Activated CD8-positive, alpha-beta T cell treated with anti-CD3 and anti-CD28 coated beads, Interleukin-2, amount 10 ng/mL, durations not matched to agents 7 days and 5 days (primary cell): Measurements from ENCODE around the gene SMIM20. TPM values are rescaled to one million over a fixed set of nuclear protein-coding genes. Genes with fewer than 3 reads are reported as not detected.

ENCODE experiments used
- ATAC-seq: fragments of 150-1000 bp; cut with Tn5 transposase; one replicate; pipeline ENCODE4 v1.10.0; 2021; ENCODE audit warnings: moderate library complexity
- CTCF ChIA-PET: fragments of 350-600 bp; sonication (Branson Sonifier 250); formaldehyde crosslinking; loops from one replicate; lab custom pipeline; 2021; ENCODE audit warnings: antibody characterized with exemption; lab: Charles Lee
- POLR2A ChIA-PET: fragments of 350-600 bp; sonication (Branson Sonifier 250); formaldehyde crosslinking; loops from one replicate; lab custom pipeline; 2021; ENCODE audit warnings: antibody characterized with exemption; lab: Charles Lee
- DNase-seq: peaks from one replicate; pipeline ENCODE4 v3.0.0-alpha.2; 2020
- H3K27ac Mint-ChIP-seq: one replicate; pipeline ENCODE4 v1.8.0; 2021; ENCODE audit warnings: mild to moderate bottlenecking, mixed read lengths
- H3K27me3 Mint-ChIP-seq: one replicate; pipeline ENCODE4 v1.8.0; 2021; ENCODE audit warnings: low read depth, mixed read lengths
- H3K36me3 Mint-ChIP-seq: one replicate; pipeline ENCODE4 v1.8.0; 2021; ENCODE audit warnings: low read depth, mixed read lengths
- H3K4me1 Mint-ChIP-seq: one replicate; pipeline ENCODE4 v1.8.0; 2021; ENCODE audit warnings: low read depth, mixed read lengths
- H3K4me3 Mint-ChIP-seq: one replicate; pipeline ENCODE4 v1.8.0; 2021; ENCODE audit warnings: mild to moderate bottlenecking, mixed read lengths
- H3K9me3 Mint-ChIP-seq: one replicate; pipeline ENCODE4 v1.8.0; 2022; ENCODE audit warnings: mixed read lengths; ENCODE audit not compliant: insufficient read depth
- total RNA-seq, 2 experiments: library from RNA; stranded (reverse); gene quantifications; one replicate each; pipeline ENCODE4 v1.2.3, GENCODE V29; 2021

Gene SMIM20
- total RNA-seq, 2 experiments from 2014 or later: 11.1 to 13.9 TPM

- Mint-ChIP-seq H3K9me3 (no peaks in the 10 kb centered on the region), H3K27me3 (no peaks in the 10 kb centered on the region), H3K27ac (no peak overlapping the region)
Observed at GRCh38 chr4:25929298-25929686, 15.3 kb downstream of the SMIM20 start.

GRCh38 chr4:25930731-25931354, 16.8 kb downstream of the SMIM20 start:
- peaks cover 5% of the 10 kb centered on the region for H3K4me1 Mint-ChIP-seq
- no peak for DNase-seq
- CTCF ChIA-PET: no interaction called here
- H3K36me3 Mint-ChIP-seq: peaks cover 3% of the 10 kb centered on the region
- no peak overlapping the region for H3K27ac Mint-ChIP-seq
- POLR2A ChIA-PET: no interaction called here
- ATAC-seq: no peak
- no peaks in the 10 kb centered on the region for H3K27me3 Mint-ChIP-seq
- no peak overlapping the region for H3K4me3 Mint-ChIP-seq
- no peaks in the 10 kb centered on the region for H3K9me3 Mint-ChIP-seq

More at GRCh38 chr4:25929298-25929686, 15.3 kb downstream of the SMIM20 start:
- POLR2A ChIA-PET: interaction anchor here (0.6 to 1.1 kb wide), 2 partner anchors 14 to 189 kb away, joined by 3 read pairs; no protein-coding TSS in a partner anchor
- no peak for ATAC-seq
- Mint-ChIP-seq H3K4me1 (peaks cover 5% of the 10 kb centered on the region), H3K36me3 (peaks cover 3% of the 10 kb centered on the region), H3K4me3 (no peak overlapping the region)
- DNase-seq: no peak
- CTCF ChIA-PET: interaction anchor here (0.8 to 5.3 kb wide), 2 partner anchors 34 to 59 kb away, joined by 3 to 26 read pairs; no protein-coding TSS in a partner anchor

GRCh38 chr4:25936696-25937095, 22.7 kb downstream of the SMIM20 start:
- Mint-ChIP-seq H3K4me1 (peaks cover 15% of the 10 kb centered on the region), H3K4me3 (no peak overlapping the region), H3K27me3 (no peaks in the 10 kb centered on the region), H3K27ac (no peak overlapping the region), H3K9me3 (no peaks in the 10 kb centered on the region), H3K36me3 (no peaks in the 10 kb centered on the region)
- no peak for DNase-seq
- POLR2A ChIA-PET: no interaction called here
- CTCF ChIA-PET: interaction anchor here (1.0 kb wide), 1 partner anchor 51 kb away, joined by 4 read pairs; no protein-coding TSS in a partner anchor
- ATAC-seq: no peak

GRCh38 chr4:25937801-25938200, 23.8 kb downstream of the SMIM20 start:
- no peaks in the 10 kb centered on the region for H3K36me3 Mint-ChIP-seq
- DNase-seq (no peak), ATAC-seq (no peak)
- H3K9me3 Mint-ChIP-seq: no peaks in the 10 kb centered on the region
- H3K27ac Mint-ChIP-seq: peak overlapping the region; percentile 56
- peaks cover 6% of the 10 kb centered on the region for H3K27me3 Mint-ChIP-seq
- H3K4me1 Mint-ChIP-seq: peaks cover 15% of the 10 kb centered on the region
- ChIA-PET CTCF (interaction anchor here (0.5 to 1.1 kb wide), 2 partner anchors 646 to 783 kb away, joined by 3 read pairs; no protein-coding TSS in a partner anchor), POLR2A (no interaction called here)
- peak overlapping the region; percentile 23 for H3K4me3 Mint-ChIP-seq

GRCh38 chr4:25938366-25938765, 24.3 kb downstream of the SMIM20 start:
- POLR2A ChIA-PET: interaction anchor here (1.2 kb wide), 1 partner anchor 11 kb away, joined by 3 read pairs; no protein-coding TSS in a partner anchor
- no peaks in the 10 kb centered on the region for H3K9me3 Mint-ChIP-seq
- H3K27me3 Mint-ChIP-seq: peaks cover 7% of the 10 kb centered on the region
- peaks cover 15% of the 10 kb centered on the region for H3K4me1 Mint-ChIP-seq
- H3K36me3 Mint-ChIP-seq: no peaks in the 10 kb centered on the region
- CTCF ChIA-PET: interaction anchor here (0.5 to 1.5 kb wide), 4 partner anchors 18 to 782 kb away, joined by 3 to 4 read pairs (median 3); no protein-coding TSS in a partner anchor
- no peak overlapping the region for H3K4me3 Mint-ChIP-seq
- ATAC-seq: no peak
- no peak for DNase-seq
- H3K27ac Mint-ChIP-seq: no peak overlapping the region

GRCh38 chr4:25938787-25939186, 24.8 kb downstream of the SMIM20 start:
- Mint-ChIP-seq H3K9me3 (no peaks in the 10 kb centered on the region), H3K27me3 (peaks cover 7% of the 10 kb centered on the region), H3K36me3 (no peaks in the 10 kb centered on the region), H3K27ac (peak overlapping the region; percentile 9), H3K4me1 (peaks cover 15% of the 10 kb centered on the region), H3K4me3 (no peak overlapping the region)
- no peak for ATAC-seq
- no peak for DNase-seq
- CTCF ChIA-PET: interaction anchor here (0.9 to 1.9 kb wide), 3 partner anchors 17 to 49 kb away, joined by 3 to 5 read pairs (median 4); no protein-coding TSS in a partner anchor
- POLR2A ChIA-PET: interaction anchor here (1.2 kb wide), 1 partner anchor 11 kb away, joined by 3 read pairs; no protein-coding TSS in a partner anchor

- H3K27ac Mint-ChIP-seq: no peak overlapping the region
- H3K27me3 Mint-ChIP-seq: peaks cover 9% of the 10 kb centered on the region
- no peaks in the 10 kb centered on the region for H3K36me3 Mint-ChIP-seq
- H3K4me3 Mint-ChIP-seq: no peak overlapping the region
- DNase-seq: no peak
- ChIA-PET POLR2A (interaction anchor here (1.2 kb wide), 1 partner anchor 12 kb away, joined by 3 read pairs; no protein-coding TSS in a partner anchor), CTCF (interaction anchor here (0.9 to 1.9 kb wide), 3 partner anchors 17 to 49 kb away, joined by 3 to 5 read pairs (median 4); no protein-coding TSS in a partner anchor)
- no peaks in the 10 kb centered on the region for H3K9me3 Mint-ChIP-seq
- no peak for ATAC-seq
- peaks cover 15% of the 10 kb centered on the region for H3K4me1 Mint-ChIP-seq
Observed at GRCh38 chr4:25939330-25939729, 25.3 kb downstream of the SMIM20 start.

- Mint-ChIP-seq H3K27me3 (peaks cover 20% of the 10 kb centered on the region), H3K27ac (no peak overlapping the region), H3K4me1 (peaks cover 15% of the 10 kb centered on the region), H3K9me3 (no peaks in the 10 kb centered on the region), H3K4me3 (no peak overlapping the region), H3K36me3 (no peaks in the 10 kb centered on the region)
- POLR2A ChIA-PET: no interaction called here
- CTCF ChIA-PET: no interaction called here
- ATAC-seq (no peak), DNase-seq (no peak)
Observed at GRCh38 chr4:25941457-25942221, 27.6 kb downstream of the SMIM20 start.

GRCh38 chr4:25943312-25943711, 29.3 kb downstream of the SMIM20 start:
- peaks cover 23% of the 10 kb centered on the region for H3K27me3 Mint-ChIP-seq
- peaks cover 8% of the 10 kb centered on the region for H3K4me1 Mint-ChIP-seq
- DNase-seq (no peak), ATAC-seq (no peak)
- H3K9me3 Mint-ChIP-seq: no peaks in the 10 kb centered on the region
- POLR2A ChIA-PET: no interaction called here
- H3K27ac Mint-ChIP-seq: no peak overlapping the region
- CTCF ChIA-PET: interaction anchor here (1.5 kb wide), 1 partner anchor 10 kb away, joined by 6 read pairs; no protein-coding TSS in a partner anchor
- no peaks in the 10 kb centered on the region for H3K36me3 Mint-ChIP-seq
- H3K4me3 Mint-ChIP-seq: no peak overlapping the region

- no peak overlapping the region for H3K4me3 Mint-ChIP-seq
- DNase-seq (no peak), ATAC-seq (no peak)
- peaks cover 23% of the 10 kb centered on the region for H3K27me3 Mint-ChIP-seq
- H3K27ac Mint-ChIP-seq: no peak overlapping the region
- ChIA-PET POLR2A (no interaction called here), CTCF (interaction anchor here (1.5 to 3.7 kb wide), 2 partner anchors 9 to 44 kb away, joined by 6 to 10 read pairs; no protein-coding TSS in a partner anchor)
- H3K36me3 Mint-ChIP-seq: no peaks in the 10 kb centered on the region
- H3K9me3 Mint-ChIP-seq: no peaks in the 10 kb centered on the region
- H3K4me1 Mint-ChIP-seq: peaks cover 4% of the 10 kb centered on the region
Observed at GRCh38 chr4:25943805-25944204, 29.8 kb downstream of the SMIM20 start.

- peaks cover 4% of the 10 kb centered on the region for H3K4me1 Mint-ChIP-seq
Observed at GRCh38 chr4:25948051-25948450, 34.0 kb downstream of the SMIM20 start.

More at GRCh38 chr4:25948051-25948450, 34.0 kb downstream of the SMIM20 start:
- Mint-ChIP-seq H3K36me3 (no peaks in the 10 kb centered on the region), H3K4me3 (no peak overlapping the region), H3K27ac (no peak overlapping the region), H3K9me3 (no peaks in the 10 kb centered on the region), H3K27me3 (peaks cover 27% of the 10 kb centered on the region)
- CTCF ChIA-PET: no interaction called here
- POLR2A ChIA-PET: no interaction called here
- DNase-seq (no peak), ATAC-seq (no peak)
